HCEC 1CT (cell line): ENCODE measurements around the gene COL6A1.
A peak's percentile ranks its signal among the peaks of the same experiment; 100 is the strongest.
"Not testable (repeated sequence)": the region's sequence is repeated elsewhere in the genome, so short reads cannot be mapped to it uniquely, and the experiment has no call there.

ENCODE experiments used
- DNase-seq: peaks from one replicate; pipeline ENCODE4 v3.0.0-alpha.2; 2017

The COL6A1 gene

GRCh38 chr21:45970674-45971615, 10.6 kb upstream of the COL6A1 start:
- DNase-seq, result no peak

GRCh38 chr21:45971616-45972352, 9.8 kb upstream of the COL6A1 start:
- DNase-seq, result peak; percentile 79

GRCh38 chr21:45972353-45972715, 9.2 kb upstream of the COL6A1 start:
- DNase-seq, result no peak

- peak; percentile 88 for DNase-seq
Observed at GRCh38 chr21:45972716-45973474, 8.7 kb upstream of the COL6A1 start.

- DNase-seq, result peak; percentile 82
Observed at GRCh38 chr21:45973475-45974072, 8.0 kb upstream of the COL6A1 start.

- DNase-seq, result peak; percentile 57
Observed at GRCh38 chr21:45974073-45975019, 7.2 kb upstream of the COL6A1 start.

- DNase-seq, result no peak
Observed at GRCh38 chr21:45975020-45975666, 6.4 kb upstream of the COL6A1 start.

- not testable (repeated sequence) for DNase-seq
Observed at GRCh38 chr21:45975667-45976409, 5.7 kb upstream of the COL6A1 start.

- no peak for DNase-seq
Observed at GRCh38 chr21:45976701-45977311, 4.8 kb upstream of the COL6A1 start.

- DNase-seq, result no peak
Observed at GRCh38 chr21:45977396-45977795, 4.2 kb upstream of the COL6A1 start.

- no peak for DNase-seq
Observed at GRCh38 chr21:45979141-45979631, 2.4 kb upstream of the COL6A1 start.

GRCh38 chr21:45979651-45980050, 1.9 kb upstream of the COL6A1 start:
- no peak for DNase-seq

- no peak for DNase-seq
Observed at GRCh38 chr21:45980271-45980670, 1.3 kb upstream of the COL6A1 start.

- DNase-seq, result no peak
Observed at GRCh38 chr21:45980697-45981096, 873 bp upstream of the COL6A1 start.

- DNase-seq, result no peak
Observed at GRCh38 chr21:45982092-45982757, 655 bp downstream of the COL6A1 start.

- DNase-seq, result no peak
Observed at GRCh38 chr21:45982758-45983648, 1.4 kb downstream of the COL6A1 start.

- no peak for DNase-seq
Observed at GRCh38 chr21:45983649-45983965, 2.0 kb downstream of the COL6A1 start.

GRCh38 chr21:45983981-45984551, 2.5 kb downstream of the COL6A1 start:
- no peak for DNase-seq
